Gastrocnemius medialis (tissue), 4 donors: Measurements from ENCODE around the gene PRSS16.

ENCODE experiments used
- POLR2A ChIP-seq, 2 donors: fragments of 450-650 bp; IDR thresholded peaks; one replicate each; pipeline ENCODE4 v1.6.1; 2017; ENCODE audit warnings: antibody characterized with exemption in 2 of 2, mild to moderate bottlenecking in 2 of 2, moderate library complexity in 2 of 2
- TF ChIP-seq, protein P1 (sequence below), 5 experiments: fragments of 450-650 bp in 3 of 5; fragments of 200-600 bp in 2 of 5; sonication (generic) in 2 of 5; IDR thresholded peaks in 4 of 5; conservative IDR thresholded peaks in 1 of 5; 1 replicate in 4 of 5; 2 replicates in 1 of 5; pipeline ENCODE4 v1.5.1; 2016 to 2019; ENCODE audit warnings: antibody characterized with exemption in 5 of 5, mild to moderate bottlenecking in 3 of 5, moderate library complexity in 3 of 5

DNA sequence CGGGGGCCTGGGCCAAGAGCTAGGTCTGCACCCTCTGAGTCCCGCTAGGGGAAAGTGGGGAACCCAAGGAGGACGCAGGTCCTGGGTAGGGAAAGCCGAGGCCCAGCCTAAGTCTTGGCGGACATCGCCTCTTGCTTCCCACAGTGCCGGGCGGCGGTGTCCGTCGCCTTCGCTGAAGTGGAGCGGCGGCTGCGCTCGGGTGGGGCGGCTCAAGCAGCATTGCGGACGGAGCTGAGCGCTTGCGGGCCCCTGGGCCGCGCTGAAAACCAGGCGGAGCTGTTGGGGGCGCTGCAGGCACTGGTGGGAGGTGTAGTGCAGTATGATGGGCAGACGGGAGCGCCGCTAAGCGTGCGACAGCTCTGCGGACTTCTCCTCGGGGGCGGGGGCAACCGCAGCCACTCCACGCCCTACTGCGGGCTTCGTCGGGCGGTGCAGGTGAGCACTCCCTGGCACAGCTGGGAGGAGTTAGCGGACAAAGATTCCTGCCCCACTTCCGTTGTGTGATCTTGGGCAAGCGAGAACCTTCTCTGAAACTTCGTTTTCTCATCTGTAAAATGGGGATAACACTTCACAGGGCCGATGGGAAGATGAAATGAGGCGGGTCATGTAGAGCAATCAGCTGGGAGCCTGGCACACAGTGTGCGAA, 4.2 kb downstream of the PRSS16 start:
- TF ChIP-seq, protein P1, sequence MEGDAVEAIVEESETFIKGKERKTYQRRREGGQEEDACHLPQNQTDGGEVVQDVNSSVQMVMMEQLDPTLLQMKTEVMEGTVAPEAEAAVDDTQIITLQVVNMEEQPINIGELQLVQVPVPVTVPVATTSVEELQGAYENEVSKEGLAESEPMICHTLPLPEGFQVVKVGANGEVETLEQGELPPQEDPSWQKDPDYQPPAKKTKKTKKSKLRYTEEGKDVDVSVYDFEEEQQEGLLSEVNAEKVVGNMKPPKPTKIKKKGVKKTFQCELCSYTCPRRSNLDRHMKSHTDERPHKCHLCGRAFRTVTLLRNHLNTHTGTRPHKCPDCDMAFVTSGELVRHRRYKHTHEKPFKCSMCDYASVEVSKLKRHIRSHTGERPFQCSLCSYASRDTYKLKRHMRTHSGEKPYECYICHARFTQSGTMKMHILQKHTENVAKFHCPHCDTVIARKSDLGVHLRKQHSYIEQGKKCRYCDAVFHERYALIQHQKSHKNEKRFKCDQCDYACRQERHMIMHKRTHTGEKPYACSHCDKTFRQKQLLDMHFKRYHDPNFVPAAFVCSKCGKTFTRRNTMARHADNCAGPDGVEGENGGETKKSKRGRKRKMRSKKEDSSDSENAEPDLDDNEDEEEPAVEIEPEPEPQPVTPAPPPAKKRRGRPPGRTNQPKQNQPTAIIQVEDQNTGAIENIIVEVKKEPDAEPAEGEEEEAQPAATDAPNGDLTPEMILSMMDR (IDR thresholded peaks at IDR 0.05 in 4 of 5, conservative IDR thresholded peaks at IDR 0.05 in 1 of 5), result no peak
- no peak for TF ChIP-seq POLR2A (IDR thresholded peaks at IDR 0.05)
